ENCODE measurements around the gene SPATA17. TPM values are rescaled to one million over a fixed set of nuclear protein-coding genes. Genes with fewer than 3 reads are reported as not detected.

The SPATA17 gene
- total and polyA plus RNA-seq, 2 of the 13 experiments (the other 11 are each of a cell fraction or from before 2014, with no cell fraction given): 0.48 to 1.7 TPM

DNA sequence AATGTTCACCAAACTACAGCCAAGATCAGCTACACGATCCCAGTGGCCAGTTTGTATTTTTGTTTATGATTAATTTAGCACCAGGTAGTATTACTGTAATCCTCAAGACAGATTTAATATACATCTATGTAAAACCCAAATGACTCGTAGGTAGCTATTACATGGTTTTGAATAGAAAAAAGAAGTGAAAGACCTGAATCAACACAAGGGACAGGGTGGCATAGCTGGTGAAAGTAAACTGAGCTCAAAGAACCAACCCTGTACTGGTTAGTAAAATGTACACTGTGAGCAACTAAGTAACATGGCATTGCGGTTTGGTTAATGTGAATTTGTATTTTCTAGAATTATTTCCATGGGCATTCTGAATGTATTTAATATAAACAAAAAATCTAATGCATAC lies 9.1 kb upstream of the SPATA17 start:
- H3K36me3 ChIP-seq (replicated peaks in 1 of 2; ENCODE audit: control insufficient read depth in 1 of 2, insufficient read depth in 2 of 2, low read length in 2 of 2): peaks cover 0 to 8% of the 10 kb centered on the region in 2 experiments; a peak in 3 of 5 replicates
- intact Hi-C loops (cut with micrococcal nuclease; ENCODE audit: unreplicated experiment): no loop called here
- no peaks in the 10 kb centered on the region for H3K27me3 ChIP-seq (ENCODE audit: control insufficient read depth in 1 of 2, insufficient read depth in 2 of 2, low read length in 2 of 2)
- no peak overlapping the region for H3K27ac ChIP-seq (ENCODE audit: extremely low read length, insufficient read depth, low read length)
- no peak overlapping the region for H2AFZ ChIP-seq (ENCODE audit: low read length)
- H3K4me1 ChIP-seq (ENCODE audit: insufficient read depth, low read length): peaks cover 10% of the 10 kb centered on the region
- H3K4me2 ChIP-seq (ENCODE audit: low read depth, low read length): no peak overlapping the region
- TF ChIP-seq ZNF232 (CRISPR knock-in tag; IDR thresholded peaks at IDR 0.05; ENCODE audit: borderline replicate concordance) (no peak), NFKB2 (CRISPR knock-in tag; IDR thresholded peaks at IDR 0.05; ENCODE audit: borderline replicate concordance) (no peak), POLR2AphosphoS2 (IDR thresholded peaks at IDR 0.05; ENCODE audit: low read depth, low read length) (no peak), TAF1 (CRISPR knock-in tag; IDR thresholded peaks at IDR 0.05) (no peak), ZFP37 (CRISPR knock-in tag; IDR thresholded peaks at IDR 0.05; ENCODE audit: borderline replicate concordance) (no peak), ZNF766 (CRISPR knock-in tag; IDR thresholded peaks at IDR 0.05; ENCODE audit: borderline replicate concordance) (no peak), JUNB (CRISPR knock-in tag; IDR thresholded peaks at IDR 0.05; ENCODE audit: borderline replicate concordance) (no peak), ZNF609 (CRISPR knock-in tag; IDR thresholded peaks at IDR 0.05; ENCODE audit: borderline replicate concordance) (no peak), ZNF337 (CRISPR knock-in tag; IDR thresholded peaks at IDR 0.05; ENCODE audit: borderline replicate concordance, low read depth) (no peak), STAT5B (CRISPR knock-in tag; IDR thresholded peaks at IDR 0.05) (no peak), ZBTB8A (CRISPR knock-in tag; IDR thresholded peaks at IDR 0.05; ENCODE audit: borderline replicate concordance, low read depth) (no peak), RXRB (CRISPR knock-in tag; IDR thresholded peaks at IDR 0.05; ENCODE audit: borderline replicate concordance) (no peak), ZNF691 (CRISPR knock-in tag; IDR thresholded peaks at IDR 0.05; ENCODE audit: borderline replicate concordance, low read depth) (no peak), RAD51 (IDR thresholded peaks at IDR 0.05; ENCODE audit: borderline replicate concordance) (no peak), NBN (conservative IDR thresholded peaks at IDR 0.05) (no peak), HDAC1 (CRISPR knock-in tag; IDR thresholded peaks at IDR 0.05) (no peak), SNRNP70 (IDR thresholded peaks at IDR 0.05; ENCODE audit: low read depth, low read length) (no peak), ERF (CRISPR knock-in tag; IDR thresholded peaks at IDR 0.05) (no peak)
- TF ChIP-seq, protein P1, sequence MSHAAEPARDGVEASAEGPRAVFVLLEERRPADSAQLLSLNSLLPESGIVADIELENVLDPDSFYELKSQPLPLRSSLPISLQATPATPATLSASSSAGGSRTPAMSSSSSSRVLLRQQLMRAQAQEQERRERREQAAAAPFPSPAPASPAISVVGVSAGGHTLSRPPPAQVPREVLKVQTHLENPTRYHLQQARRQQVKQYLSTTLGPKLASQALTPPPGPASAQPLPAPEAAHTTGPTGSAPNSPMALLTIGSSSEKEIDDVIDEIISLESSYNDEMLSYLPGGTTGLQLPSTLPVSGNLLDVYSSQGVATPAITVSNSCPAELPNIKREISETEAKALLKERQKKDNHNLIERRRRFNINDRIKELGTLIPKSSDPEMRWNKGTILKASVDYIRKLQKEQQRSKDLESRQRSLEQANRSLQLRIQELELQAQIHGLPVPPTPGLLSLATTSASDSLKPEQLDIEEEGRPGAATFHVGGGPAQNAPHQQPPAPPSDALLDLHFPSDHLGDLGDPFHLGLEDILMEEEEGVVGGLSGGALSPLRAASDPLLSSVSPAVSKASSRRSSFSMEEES (CRISPR knock-in tag; IDR thresholded peaks at IDR 0.05): no peak
- FAIRE-seq (no peak), ATAC-seq (no peak), DNase-seq (ENCODE audit: low spot score) (no peak)
- no TSS peak for BruUV-seq (replicated peaks)
- H3K79me2 ChIP-seq (ENCODE audit: insufficient read depth, low read length): peaks cover 10% of the 10 kb centered on the region
- POLR2A ChIA-PET: interaction anchor here (1.2 kb wide), 1 partner anchor 9 kb away, joined by 3 read pairs; the partner anchor contains the start of genes GPATCH2 and SPATA17
- CTCF ChIA-PET (ENCODE audit: low intra/inter-chr PET ratio, low total read pairs): no interaction called here
- no peaks in the 10 kb centered on the region for H3K9me3 ChIP-seq (ENCODE audit: low read length)
- in situ Hi-C loops (cut with HindIII; ENCODE audit: extremely low pct_ligation_motif_present, low pct_unique_long_range_greater_than_20kb): no loop called here
- 98% methylated on average over 3 of the region's 3 CpGs for WGBS (ENCODE audit: low lambda C conversion rate)
- no peaks in the 10 kb centered on the region for H4K20me1 ChIP-seq (ENCODE audit: insufficient read depth, low read length)
- no peak overlapping the region for H3K4me3 ChIP-seq (replicated peaks in 1 of 3; ENCODE audit: insufficient read depth in 1 of 3, low read depth in 2 of 3, low read length in 3 of 3)
- no peak overlapping the region for H3K9ac ChIP-seq (ENCODE audit: insufficient read depth, low read depth, low read length)

Measured in HepG2 (cell line).